NT2/D1 (cell line): ENCODE data around the gene CTBP1.

ENCODE experiments used
- SUZ12 ChIP-seq: IDR thresholded peaks from 2 replicates; pipeline ENCODE4 v1.6.1; 2011; ENCODE audit not compliant: insufficient read length, insufficient read depth; ENCODE audit errors: extremely low read depth
- YY1 ChIP-seq: IDR thresholded peaks from 2 replicates; pipeline ENCODE4 v1.6.1; 2011; ENCODE audit not compliant: insufficient read length, insufficient read depth
- ZNF274 ChIP-seq: IDR thresholded peaks from 2 replicates; pipeline ENCODE4 v1.6.1; 2011; ENCODE audit warnings: mild to moderate bottlenecking, low read depth, low read length

DNA sequence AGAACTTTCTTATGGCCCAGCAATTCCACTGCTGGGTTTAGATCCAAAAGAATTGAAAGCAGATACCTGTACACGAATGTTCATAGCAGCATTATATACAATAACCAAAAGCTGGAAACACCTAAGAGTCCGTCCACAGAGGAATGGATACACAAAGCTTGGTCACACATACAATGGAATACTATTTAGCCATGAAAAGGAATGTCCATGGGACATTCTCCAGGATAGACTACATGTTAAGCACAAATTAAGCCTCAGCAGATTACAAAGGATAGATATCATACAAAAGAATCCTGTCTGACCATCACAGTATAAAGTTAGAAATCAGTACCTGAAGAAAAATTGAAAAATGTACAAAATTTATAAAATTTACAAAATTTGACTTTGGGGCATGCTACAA lies 28.1 kb upstream of the CTBP1 start:
- no peak for TF ChIP-seq YY1
- no peak for TF ChIP-seq ZNF274
- no peak for TF ChIP-seq SUZ12
